Measurements from ENCODE around the gene RPL28. TPM values are rescaled to one million over a fixed set of nuclear protein-coding genes. Genes with fewer than 3 reads are reported as not detected.

Gene RPL28
- total RNA-seq, 1 donor from 2014 or later = 1,166 TPM

DNA sequence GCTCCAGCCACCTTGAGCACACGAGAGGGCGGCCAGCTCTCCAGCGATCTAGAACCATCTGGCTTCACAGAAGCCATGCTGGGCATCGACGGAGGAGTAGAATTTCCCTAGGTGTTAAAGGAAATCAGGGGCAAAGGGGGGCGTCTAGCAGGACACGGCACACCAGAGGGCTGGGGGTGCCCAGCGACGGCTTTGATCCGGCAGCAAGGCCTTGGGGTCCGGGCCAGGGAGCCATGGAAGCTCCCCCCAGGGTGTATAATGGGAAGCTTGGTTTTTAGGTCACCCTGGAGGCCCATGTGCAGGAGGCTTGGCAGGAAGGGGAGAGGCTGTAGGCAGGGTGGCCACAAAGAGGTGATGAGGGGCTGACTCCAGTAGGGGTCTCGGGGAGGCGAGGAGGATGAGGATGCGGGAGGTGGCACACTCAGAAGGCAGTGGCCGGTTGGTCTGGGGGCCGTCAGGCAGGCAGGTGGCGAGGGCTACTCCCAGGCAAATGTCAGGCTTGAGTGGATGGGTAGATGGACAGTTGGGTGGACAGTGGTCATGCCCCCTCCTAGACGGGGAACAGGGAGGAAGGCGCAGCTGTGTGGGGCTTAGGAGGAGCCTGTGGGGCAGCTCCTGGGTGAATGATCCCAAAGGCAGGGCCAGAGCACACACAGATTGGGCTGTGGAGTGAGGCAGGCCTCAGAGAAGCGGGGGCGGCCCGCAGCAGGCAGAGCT lies 40.5 kb upstream of the RPL28 start:
- H3K27me3 ChIP-seq = no peaks in the 10 kb centered on the region
- peaks cover 25% of the 10 kb centered on the region for H3K4me1 ChIP-seq
- no peaks in the 10 kb centered on the region for H3K9me3 ChIP-seq
- DNase-seq (ENCODE audit: extremely low spot score in 2 of 2) = no peak
- no peak overlapping the region for H3K27ac ChIP-seq
- intact Hi-C loops (cut with DNase I) = no loop called here
- peaks cover 0 to 6% of the 10 kb centered on the region in 2 donors for H3K36me3 ChIP-seq
- TF ChIP-seq POLR2A (IDR thresholded peaks at IDR 0.05) = no peak
- no peak for TF ChIP-seq POLR2AphosphoS5 (IDR thresholded peaks at IDR 0.05; ENCODE audit: insufficient read depth in 1 of 2, low read depth in 1 of 2)
- H3K4me3 ChIP-seq = no peak overlapping the region

DNA sequence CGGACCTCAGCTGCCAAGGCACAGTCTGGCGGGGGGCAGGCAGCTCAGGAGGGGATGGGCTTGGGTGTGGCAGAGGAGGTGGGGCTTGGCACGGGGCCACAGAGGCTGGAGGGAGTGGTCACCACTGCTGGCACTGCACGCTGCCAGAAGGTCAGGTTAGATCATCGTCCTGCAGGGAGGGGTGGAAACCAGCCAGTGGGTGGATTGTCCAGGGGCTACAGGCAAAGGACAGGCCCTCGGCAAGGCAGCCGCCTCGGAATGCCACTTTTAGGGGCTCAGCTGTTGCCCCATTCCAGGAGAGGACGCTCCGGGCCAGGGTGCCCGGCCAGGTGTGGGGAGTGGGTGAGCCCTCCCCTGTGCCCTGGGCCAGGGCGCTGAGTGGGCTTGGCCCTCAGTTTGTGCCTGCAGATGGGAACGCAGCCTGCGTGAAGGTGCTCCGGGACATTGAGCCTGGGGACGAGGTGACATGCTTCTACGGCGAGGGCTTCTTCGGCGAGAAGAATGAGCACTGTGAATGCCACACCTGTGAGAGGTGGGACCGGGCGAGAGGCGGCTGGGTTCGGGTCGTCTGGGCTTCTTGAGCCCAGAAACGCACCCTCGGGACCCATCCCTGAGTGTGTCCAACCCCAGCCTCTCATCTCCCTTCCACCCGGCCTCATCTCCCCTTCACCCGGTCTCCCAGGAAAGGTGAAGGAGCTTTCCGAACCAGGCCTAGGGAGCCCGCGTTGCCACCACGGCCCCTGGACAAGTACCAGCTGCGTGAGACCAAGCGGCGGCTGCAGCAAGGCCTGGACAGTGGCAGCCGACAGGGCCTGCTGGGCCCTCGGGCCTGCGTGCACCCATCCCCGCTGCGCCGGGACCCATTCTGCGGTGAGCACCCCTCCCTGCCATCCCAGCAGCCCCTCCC lies 39.7 kb upstream of the RPL28 start:
- H3K36me3 ChIP-seq = peaks cover 0 to 6% of the 10 kb centered on the region in 2 donors
- H3K27ac ChIP-seq = no peak overlapping the region
- H3K4me1 ChIP-seq = peaks cover 17% of the 10 kb centered on the region
- no peak overlapping the region for H3K4me3 ChIP-seq
- H3K27me3 ChIP-seq = no peaks in the 10 kb centered on the region
- DNase-seq (ENCODE audit: extremely low spot score in 2 of 2) = no peak
- TF ChIP-seq POLR2AphosphoS5 (IDR thresholded peaks at IDR 0.05; ENCODE audit: insufficient read depth in 1 of 2, low read depth in 1 of 2) (no peak), POLR2A (IDR thresholded peaks at IDR 0.05) (no peak)
- TF ChIP-seq, protein P1, sequence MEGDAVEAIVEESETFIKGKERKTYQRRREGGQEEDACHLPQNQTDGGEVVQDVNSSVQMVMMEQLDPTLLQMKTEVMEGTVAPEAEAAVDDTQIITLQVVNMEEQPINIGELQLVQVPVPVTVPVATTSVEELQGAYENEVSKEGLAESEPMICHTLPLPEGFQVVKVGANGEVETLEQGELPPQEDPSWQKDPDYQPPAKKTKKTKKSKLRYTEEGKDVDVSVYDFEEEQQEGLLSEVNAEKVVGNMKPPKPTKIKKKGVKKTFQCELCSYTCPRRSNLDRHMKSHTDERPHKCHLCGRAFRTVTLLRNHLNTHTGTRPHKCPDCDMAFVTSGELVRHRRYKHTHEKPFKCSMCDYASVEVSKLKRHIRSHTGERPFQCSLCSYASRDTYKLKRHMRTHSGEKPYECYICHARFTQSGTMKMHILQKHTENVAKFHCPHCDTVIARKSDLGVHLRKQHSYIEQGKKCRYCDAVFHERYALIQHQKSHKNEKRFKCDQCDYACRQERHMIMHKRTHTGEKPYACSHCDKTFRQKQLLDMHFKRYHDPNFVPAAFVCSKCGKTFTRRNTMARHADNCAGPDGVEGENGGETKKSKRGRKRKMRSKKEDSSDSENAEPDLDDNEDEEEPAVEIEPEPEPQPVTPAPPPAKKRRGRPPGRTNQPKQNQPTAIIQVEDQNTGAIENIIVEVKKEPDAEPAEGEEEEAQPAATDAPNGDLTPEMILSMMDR (IDR thresholded peaks at IDR 0.05) = no peak
- no peaks in the 10 kb centered on the region for H3K9me3 ChIP-seq
- intact Hi-C loops (cut with DNase I) = no loop called here

DNA sequence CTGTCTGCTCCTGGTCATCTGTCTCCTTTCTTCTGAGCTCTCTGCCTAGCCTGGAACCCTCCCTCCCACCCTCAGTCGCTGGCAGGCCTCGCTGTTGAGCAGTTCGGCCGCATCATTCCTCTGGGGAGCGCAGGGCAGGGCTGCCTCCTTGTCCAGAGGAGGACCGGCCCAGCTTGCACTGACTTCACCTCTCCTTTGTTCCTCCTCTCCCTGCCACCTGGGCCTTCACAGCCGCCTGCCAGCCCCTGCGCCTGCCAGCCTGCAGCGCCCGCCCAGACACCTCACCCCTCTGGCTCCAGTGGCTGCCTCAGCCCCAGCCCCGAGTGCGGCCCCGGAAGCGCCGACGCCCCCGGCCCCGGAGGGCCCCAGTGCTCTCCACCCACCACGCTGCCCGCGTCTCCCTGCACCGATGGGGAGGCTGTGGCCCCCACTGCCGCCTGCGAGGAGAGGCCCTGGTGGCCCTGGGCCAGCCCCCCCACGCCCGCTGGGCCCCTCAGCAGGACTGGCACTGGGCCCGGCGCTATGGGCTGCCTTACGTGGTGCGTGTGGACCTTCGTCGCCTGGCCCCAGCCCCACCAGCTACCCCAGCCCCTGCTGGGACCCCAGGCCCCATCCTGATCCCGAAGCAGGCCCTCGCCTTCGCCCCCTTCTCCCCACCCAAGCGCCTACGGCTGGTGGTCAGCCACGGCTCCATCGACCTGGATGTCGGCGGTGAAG lies 38.8 kb upstream of the RPL28 start:
- no peaks in the 10 kb centered on the region for H3K9me3 ChIP-seq
- no peak for TF ChIP-seq POLR2AphosphoS5 (IDR thresholded peaks at IDR 0.05; ENCODE audit: insufficient read depth in 1 of 2, low read depth in 1 of 2)
- TF ChIP-seq POLR2A (IDR thresholded peaks at IDR 0.05) = no peak
- TF ChIP-seq, protein P1 (IDR thresholded peaks at IDR 0.05) = no peak
- H3K4me3 ChIP-seq = no peak overlapping the region
- no peaks in the 10 kb centered on the region for H3K27me3 ChIP-seq
- intact Hi-C loops (cut with DNase I) = no loop called here
- peaks cover 0 to 6% of the 10 kb centered on the region in 2 donors for H3K36me3 ChIP-seq
- no peak for DNase-seq (ENCODE audit: extremely low spot score in 2 of 2)
- no peak overlapping the region for H3K27ac ChIP-seq
- peaks cover 9% of the 10 kb centered on the region for H3K4me1 ChIP-seq

DNA sequence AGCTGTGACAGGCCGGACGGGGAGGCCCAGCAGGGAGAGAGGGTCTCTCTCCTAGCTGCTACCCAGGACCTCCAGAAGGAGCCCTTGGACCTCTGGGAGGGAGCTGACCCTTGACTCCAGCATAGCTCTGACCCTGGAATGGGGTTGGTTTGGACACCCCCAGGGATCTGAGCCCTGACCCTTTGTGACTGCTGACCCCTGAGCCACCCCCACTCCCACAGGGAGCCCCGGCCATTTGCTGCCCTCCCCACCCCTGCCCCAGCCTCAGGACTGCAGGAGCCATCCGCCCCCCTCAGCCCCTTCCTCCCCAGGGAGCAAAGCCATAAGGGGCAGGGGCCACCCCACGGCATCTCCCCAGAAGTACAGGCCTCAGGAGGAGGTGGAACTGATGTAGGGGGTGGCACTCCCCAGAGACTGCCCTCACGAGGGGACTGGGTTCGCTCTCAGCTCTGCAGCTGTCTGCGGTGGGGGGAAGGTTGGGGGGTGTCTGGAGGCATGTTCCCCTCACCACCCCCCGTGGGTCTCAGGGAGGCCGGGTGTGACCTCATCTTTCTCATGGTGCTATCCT lies 38.2 kb upstream of the RPL28 start:
- H3K36me3 ChIP-seq = peaks cover 0 to 6% of the 10 kb centered on the region in 2 donors
- no peaks in the 10 kb centered on the region for H3K9me3 ChIP-seq
- no peak overlapping the region for H3K27ac ChIP-seq
- no peak for DNase-seq (ENCODE audit: extremely low spot score in 2 of 2)
- TF ChIP-seq, protein P1 (IDR thresholded peaks at IDR 0.05) = no peak
- no peak for TF ChIP-seq POLR2A (IDR thresholded peaks at IDR 0.05)
- TF ChIP-seq POLR2AphosphoS5 (IDR thresholded peaks at IDR 0.05; ENCODE audit: insufficient read depth in 1 of 2, low read depth in 1 of 2) = no peak
- no peaks in the 10 kb centered on the region for H3K27me3 ChIP-seq
- intact Hi-C loops (cut with DNase I) = no loop called here
- H3K4me3 ChIP-seq = no peak overlapping the region
- peaks cover 9% of the 10 kb centered on the region for H3K4me1 ChIP-seq

Measured in vagina (tissue), 2 donors.